ENCODE measurements around the gene LTC4S.
"Not testable (repeated sequence)": the region's sequence is repeated elsewhere in the genome, so short reads cannot be mapped to it uniquely, and the experiment has no call there.

Gene LTC4S

GRCh38 chr5:179829732-179830435 lies 36.1 kb downstream of the LTC4S start:
- DNase-seq: no peak

GRCh38 chr5:179830818-179831468 lies 37.2 kb downstream of the LTC4S start:
- no peak for DNase-seq

GRCh38 chr5:179832039-179832745 lies 38.4 kb downstream of the LTC4S start:
- DNase-seq: no peak

- DNase-seq: no peak
These were observed 39.4 kb downstream of the LTC4S start for GRCh38 chr5:179833056-179833708.

GRCh38 chr5:179833709-179834070 lies 39.9 kb downstream of the LTC4S start:
- DNase-seq: no peak

GRCh38 chr5:179834120-179834519 lies 40.3 kb downstream of the LTC4S start:
- DNase-seq: no peak

DNA sequence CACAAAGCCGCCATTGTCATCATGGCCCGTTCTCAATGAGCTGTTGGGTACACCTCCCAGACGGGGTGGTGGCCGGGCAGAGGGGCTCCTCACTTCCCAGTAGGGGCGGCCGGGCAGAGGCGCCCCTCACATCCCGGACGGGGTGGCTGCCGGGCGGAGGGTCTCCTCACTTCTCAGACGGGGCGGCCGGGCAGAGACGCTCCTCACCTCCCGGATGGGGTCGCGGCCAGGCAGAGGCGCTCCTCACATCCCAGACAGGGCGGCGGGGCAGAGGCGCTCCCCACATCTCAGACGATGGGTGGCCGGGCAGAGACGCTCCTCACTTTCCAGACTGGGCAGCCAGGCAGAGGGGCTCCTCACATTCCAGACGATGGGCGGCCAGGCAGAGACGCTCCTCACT lies 41.1 kb downstream of the LTC4S start:
- not testable (repeated sequence) for DNase-seq

DNA sequence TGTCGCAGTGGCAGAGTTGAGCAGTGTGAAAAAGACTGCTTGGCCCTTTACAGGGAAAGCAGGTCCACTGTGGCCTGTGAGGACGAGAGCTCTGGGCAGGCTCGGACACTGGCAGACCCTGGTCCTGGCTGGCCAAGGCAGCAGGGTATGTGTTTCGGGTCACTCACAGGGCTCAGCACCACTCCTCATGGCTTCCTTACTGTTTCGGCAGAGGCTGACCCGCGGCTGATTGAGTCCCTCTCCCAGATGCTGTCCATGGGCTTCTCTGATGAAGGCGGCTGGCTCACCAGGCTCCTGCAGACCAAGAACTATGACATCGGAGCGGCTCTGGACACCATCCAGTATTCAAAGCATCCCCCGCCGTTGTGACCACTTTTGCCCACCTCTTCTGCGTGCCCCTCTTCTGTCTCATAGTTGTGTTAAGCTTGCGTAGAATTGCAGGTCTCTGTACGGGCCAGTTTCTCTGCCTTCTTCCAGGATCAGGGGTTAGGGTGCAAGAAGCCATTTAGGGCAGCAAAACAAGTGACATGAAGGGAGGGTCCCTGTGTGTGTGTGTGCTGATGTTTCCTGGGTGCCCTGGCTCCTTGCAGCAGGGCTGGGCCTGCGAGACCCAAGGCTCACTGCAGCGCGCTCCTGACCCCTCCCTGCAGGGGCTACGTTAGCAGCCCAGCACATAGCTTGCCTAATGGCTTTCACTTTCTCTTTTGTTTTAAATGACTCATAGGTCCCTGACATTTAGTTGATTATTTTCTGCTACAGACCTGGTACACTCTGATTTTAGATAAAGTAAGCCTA lies 42.6 kb downstream of the LTC4S start:
- DNase-seq: peak; percentile 68

GRCh38 chr5:179837076-179838011 lies 43.6 kb downstream of the LTC4S start:
- DNase-seq: no peak

DNA sequence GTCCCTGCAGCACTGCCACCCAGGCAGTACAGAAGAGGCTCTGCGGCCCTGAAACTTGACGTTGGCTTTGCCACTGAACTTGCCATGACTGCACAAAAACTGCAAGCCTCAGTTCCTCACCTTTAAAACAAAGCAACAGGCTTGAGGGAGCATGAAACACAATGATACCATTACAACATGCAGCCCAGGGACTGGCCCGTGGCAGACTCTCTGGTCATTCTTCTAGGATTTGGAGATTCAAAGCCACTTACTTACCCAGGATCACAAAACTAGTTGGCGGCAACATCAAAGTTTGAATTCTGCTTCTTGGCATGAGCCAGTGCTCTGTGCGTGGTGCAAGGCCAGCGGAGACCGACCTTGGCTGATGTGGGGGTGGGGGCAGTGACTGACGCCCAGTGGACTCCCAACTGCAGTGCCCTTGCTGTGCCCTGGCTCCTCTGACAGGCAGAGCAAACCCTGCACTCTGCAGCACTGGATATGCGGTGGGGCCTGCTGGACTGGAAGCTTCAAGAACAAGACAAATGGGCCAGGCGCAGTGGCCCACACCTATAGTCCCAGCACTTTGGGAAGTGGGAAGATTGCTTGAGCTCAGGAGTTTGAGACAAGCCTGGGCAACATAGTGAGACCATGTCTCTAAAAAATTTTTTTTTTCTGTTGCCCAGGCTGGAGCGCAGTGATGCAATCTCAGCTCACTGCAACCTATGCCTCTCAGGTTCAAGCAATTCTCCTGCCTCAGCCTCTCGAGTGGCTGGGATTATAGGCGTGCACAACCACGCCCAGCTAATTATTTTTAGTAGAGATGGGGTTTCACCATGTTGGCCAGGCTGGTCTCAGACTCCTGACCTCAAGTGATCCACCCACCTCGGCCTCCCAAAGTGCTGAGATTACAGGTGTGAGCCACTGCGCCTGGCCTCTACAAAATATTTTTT lies 45.8 kb downstream of the LTC4S start:
- DNase-seq: no peak

GRCh38 chr5:179840321-179840720 lies 46.5 kb downstream of the LTC4S start:
- no peak for DNase-seq

GRCh38 chr5:179840766-179841165 lies 47.0 kb downstream of the LTC4S start:
- no peak for DNase-seq

DNA sequence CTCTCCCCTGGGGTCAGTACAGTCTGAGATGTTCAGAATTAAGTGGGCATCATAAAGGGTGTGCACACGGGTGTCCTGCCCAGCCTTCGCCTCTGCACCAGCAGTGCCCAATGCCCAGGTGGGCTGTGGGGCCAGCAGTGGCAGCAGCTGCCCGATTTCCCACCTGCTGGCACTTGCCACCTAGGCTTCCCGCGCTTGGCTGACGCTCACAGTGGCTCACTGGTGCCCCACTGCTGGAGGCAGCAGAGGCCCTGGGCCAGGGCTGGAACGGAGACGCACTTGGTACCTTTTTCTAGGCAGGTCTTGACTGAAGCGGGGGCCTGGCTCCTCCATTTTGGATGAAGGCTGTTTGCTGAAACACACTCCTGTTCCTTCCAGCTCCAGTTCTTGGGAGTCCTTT lies 47.8 kb downstream of the LTC4S start:
- DNase-seq: no peak

Measured in stimulated activated CD4-positive, alpha-beta T cell treated with anti-CD3 and anti-CD28 coated beads, Interleukin-4, amount 100 ng/mL, for 1 hour (primary cell).